ENCODE measurements around the gene EPHA8.

GRCh38 chr1:22551591-22551990 is 11.7 kb upstream of the EPHA8 start:
- TF ChIP-seq USF2 (IDR thresholded peaks at IDR 0.05; ENCODE audit: low read depth, low read length), result no peak
- TF ChIP-seq BHLHE40 (IDR thresholded peaks at IDR 0.05; ENCODE audit: low read depth, low read length), result no peak
- no peak for TF ChIP-seq CTCF (conservative IDR thresholded peaks at IDR 0.05; ENCODE audit: low read depth, low read length)
- TF ChIP-seq SMC3 (IDR thresholded peaks at IDR 0.05; ENCODE audit: low read depth, low read length), result no peak
- no peak for TF ChIP-seq RAD21 (IDR thresholded peaks at IDR 0.05; ENCODE audit: low read length)
- TF ChIP-seq RCOR1 (IDR thresholded peaks at IDR 0.05; ENCODE audit: insufficient replicate concordance, low read length), result no peak
- TF ChIP-seq CEBPB (IDR thresholded peaks at IDR 0.05; ENCODE audit: low read depth, low read length), result no peak
- no peak for TF ChIP-seq MXI1 (IDR thresholded peaks at IDR 0.05; ENCODE audit: borderline replicate concordance, low read depth, low read length)
- TF ChIP-seq FOS (IDR thresholded peaks at IDR 0.05; ENCODE audit: low read depth, low read length), result no peak
- TF ChIP-seq MAFK (IDR thresholded peaks at IDR 0.05; ENCODE audit: low read depth, low read length), result no peak
- no peak for TF ChIP-seq POLR2A (IDR thresholded peaks at IDR 0.05; ENCODE audit: low read depth, low read length)
- TF ChIP-seq MAZ (IDR thresholded peaks at IDR 0.05; ENCODE audit: borderline replicate concordance, low read depth, low read length), result no peak
